IPS-11a (cell line): Measurements from ENCODE around the gene PCBP3.
"Not testable (repeated sequence)": the region's sequence is repeated elsewhere in the genome, so short reads cannot be mapped to it uniquely, and the experiment has no call there.

ENCODE experiments used
- H3K4me3 ChIP-seq: one replicate; pipeline ENCODE4 v1.5.1; 2013; ENCODE audit warnings: low read depth, low read length, control low read depth

PCBP3 gene

DNA sequence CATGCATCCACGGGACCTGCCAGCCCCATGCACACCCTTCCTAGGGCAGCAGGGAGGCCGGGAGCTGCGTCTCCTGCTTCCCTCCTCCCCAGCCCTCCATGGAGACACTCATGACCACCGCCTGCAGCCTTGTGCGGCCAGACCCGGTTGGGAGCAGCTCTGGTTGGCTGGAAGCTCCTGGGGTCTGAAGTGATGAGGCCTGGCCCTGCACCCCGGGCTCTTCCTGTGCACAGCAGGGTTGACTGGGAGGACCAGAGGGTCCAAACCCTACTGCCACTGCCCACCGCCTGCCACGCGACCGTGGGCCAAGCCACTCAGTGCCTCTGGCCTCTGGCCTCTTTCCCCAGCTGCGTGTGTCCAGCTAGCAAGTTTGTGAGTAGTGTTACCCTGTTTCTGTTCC lies 226.9 kb downstream of the PCBP3 start:
- no peak overlapping the region for H3K4me3 ChIP-seq

DNA sequence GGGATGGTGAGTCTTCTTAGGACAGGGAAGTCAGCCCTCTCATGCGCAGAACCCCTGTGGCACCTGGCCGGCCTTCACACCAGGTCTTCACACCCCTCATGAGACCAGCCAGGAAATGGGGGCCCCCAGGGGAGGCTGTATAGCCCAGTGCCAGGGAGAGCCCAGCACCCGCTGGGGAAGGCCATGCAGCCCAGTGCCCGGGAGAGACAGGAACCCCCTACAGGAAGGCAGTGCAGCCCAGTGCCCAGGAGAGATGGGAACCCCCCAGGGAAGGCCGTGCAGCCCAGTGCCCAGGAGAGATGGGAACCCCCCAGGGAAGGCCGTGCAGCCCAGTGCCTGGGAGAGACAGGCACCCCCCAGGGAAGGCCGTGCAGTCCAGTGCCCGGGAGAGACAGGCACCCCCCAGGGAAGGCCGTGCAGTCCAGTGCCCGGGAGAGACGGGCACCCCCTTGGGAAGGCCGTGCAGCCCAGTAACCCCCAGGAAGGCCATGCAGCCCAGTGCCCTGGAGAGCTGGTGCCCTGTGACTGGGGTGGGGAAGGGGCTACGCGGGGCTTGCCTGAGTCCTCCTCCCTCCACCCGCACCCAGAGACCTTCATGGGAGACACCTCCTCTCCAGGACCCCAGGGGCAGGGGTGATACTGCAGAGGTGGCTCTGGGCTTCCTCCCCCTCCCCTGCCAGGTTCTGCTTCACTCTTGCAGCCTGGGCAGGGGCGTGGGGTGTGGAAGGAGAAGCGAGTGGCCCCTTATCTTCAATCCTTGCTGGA lies 227.5 kb downstream of the PCBP3 start:
- H3K4me3 ChIP-seq: no peak overlapping the region

DNA sequence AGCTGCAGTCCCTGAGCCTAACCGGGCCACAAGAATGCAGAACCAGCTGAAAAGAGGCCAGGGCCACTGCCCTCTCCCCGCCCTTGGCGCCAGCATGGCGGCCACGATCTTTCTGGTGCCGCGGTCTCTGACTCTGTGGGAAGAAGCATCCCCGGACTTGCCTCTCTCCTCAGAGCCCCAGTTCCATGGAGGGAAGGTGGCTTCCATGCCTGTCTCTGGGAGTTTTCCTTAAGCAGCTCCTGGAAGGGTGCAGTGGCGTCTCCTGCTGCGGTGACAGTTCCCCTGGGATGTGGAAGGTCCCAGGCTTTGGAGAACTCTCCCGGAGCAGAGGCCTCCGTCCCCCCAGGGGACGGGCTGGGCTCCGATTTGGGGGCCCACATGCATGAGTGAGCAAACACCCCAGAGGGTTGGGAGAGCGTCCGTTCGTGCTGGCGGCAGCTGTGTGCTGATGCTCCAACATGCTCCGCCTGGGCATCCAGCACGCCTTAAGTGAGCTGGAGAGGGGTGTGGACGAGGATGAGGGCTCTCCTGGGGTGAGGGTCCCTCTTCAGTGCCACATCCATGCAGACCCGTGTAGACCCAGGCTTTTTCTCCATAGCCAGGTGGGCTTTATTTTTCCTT lies 228.2 kb downstream of the PCBP3 start:
- no peak overlapping the region for H3K4me3 ChIP-seq

GRCh38 chr21:45872471-45872870 lies 228.9 kb downstream of the PCBP3 start:
- no peak overlapping the region for H3K4me3 ChIP-seq

- no peak overlapping the region for H3K4me3 ChIP-seq
These were observed 229.4 kb downstream of the PCBP3 start for GRCh38 chr21:45872902-45873301.

DNA sequence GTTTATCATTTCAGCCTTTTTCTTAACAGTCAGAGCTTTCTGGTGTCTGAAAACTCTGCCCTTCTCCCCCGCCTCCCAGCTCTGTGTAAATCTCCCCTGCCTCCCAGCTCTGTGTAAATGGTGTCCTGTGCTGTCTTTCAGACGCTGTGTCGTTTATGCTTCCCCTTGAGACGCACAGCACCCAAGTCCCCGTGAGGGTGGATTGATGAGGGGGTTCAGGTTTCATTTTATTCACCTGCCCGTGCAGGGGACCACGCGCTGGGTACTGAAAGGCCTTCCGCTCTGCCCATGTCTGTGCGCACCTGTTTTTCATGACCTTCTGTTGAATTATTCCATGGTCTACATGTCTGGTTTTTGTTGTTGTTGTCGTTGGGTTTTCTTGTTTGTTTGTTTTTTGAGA lies 229.9 kb downstream of the PCBP3 start:
- no peak overlapping the region for H3K4me3 ChIP-seq

DNA sequence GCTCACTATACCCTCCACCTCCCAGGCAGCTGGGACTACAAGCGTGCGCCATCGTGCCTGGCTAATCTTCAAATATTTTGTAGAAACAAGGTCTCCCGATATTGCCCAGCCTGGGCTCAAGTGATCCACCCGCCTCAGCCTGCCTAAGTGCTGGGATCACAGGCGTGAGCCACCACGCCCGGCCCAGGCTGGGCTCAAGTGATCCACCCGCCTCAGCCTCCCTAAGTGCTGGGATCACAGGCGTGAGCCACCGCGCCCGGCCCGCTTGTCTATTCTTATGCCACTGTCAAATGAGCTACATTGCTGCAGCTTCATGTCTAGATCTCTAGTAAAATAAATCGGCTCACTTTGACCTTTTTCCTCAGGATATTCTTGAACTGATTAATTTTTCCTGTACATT lies 230.3 kb downstream of the PCBP3 start:
- no peak overlapping the region for H3K4me3 ChIP-seq

- no peak overlapping the region for H3K4me3 ChIP-seq
These were observed 231.3 kb downstream of the PCBP3 start for GRCh38 chr21:45874716-45875415.

- no peak overlapping the region for H3K4me3 ChIP-seq
These were observed 231.9 kb downstream of the PCBP3 start for GRCh38 chr21:45875416-45875760.

DNA sequence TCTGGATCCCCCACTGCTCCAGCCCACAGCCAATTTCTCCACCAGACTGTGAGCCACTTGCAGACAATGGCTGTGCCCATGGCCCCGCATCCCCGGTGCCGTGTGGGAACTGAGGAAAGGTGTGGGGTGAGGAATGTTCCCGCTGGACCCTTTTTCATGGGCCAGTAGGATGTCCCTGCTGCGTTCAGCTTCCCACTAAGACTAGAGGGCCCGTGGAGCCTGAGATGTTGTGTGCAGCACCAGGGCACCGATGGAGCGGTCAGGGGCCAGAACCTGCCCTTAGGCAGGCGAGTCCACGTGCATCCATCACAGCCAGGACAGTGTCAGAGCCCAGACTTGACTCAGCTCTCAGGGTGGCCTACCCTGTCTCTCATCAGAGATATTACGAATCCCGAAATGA lies 232.4 kb downstream of the PCBP3 start:
- H3K4me3 ChIP-seq: no peak overlapping the region

- no peak overlapping the region for H3K4me3 ChIP-seq
These were observed 233.1 kb downstream of the PCBP3 start for GRCh38 chr21:45876381-45877170.

DNA sequence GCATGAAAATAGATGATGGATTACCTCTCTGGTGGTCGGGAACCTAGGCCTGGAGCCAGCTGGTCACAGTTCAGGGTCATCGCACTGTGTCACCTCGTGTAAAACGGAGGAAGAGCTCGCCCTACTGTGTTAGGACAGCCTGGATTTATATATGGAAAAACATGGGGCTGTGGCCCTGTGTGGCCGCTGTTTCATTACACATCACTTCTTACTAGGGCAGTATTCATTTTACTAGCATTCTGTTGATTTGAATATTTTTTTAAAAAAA lies 233.6 kb downstream of the PCBP3 start:
- no peak overlapping the region for H3K4me3 ChIP-seq

DNA sequence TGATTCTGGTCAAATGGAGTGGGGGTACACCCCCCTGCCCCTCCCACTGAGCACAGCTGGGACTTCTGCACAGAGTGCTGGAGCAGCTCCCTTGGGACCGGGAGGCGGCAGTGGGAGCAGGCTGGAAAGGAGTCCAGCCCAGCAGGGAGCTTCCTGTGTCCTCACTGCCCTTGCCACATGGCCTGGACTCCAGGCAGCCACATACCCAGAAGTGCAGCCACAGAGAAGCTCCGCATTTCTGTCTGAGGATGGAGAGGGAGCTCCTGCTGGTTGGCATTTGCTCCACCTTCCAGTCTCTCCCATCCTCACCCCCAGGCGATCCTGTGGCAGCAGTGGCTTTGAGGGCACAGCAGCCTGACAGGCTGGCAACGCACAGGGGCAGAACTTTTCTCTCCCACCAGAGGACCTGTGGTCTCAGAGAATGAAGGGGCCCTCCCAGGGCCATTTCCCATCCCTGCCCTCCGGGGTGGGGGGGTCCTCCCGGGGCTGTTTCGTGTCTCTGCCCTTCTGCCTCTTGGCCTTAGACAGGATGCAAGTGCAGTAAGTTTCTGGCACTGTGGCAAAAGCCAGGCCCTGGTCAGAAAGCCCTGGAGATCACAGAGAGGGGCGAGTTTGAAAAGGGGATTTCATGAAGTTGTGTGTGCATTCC lies 234.4 kb downstream of the PCBP3 start:
- no peak overlapping the region for H3K4me3 ChIP-seq

- no peak overlapping the region for H3K4me3 ChIP-seq
These were observed 236.9 kb downstream of the PCBP3 start for GRCh38 chr21:45880097-45881068.

- no peak overlapping the region for H3K4me3 ChIP-seq
These were observed 239.1 kb downstream of the PCBP3 start for GRCh38 chr21:45882645-45883044.

- H3K4me3 ChIP-seq: no peak overlapping the region
These were observed 239.6 kb downstream of the PCBP3 start for GRCh38 chr21:45883090-45883489.

DNA sequence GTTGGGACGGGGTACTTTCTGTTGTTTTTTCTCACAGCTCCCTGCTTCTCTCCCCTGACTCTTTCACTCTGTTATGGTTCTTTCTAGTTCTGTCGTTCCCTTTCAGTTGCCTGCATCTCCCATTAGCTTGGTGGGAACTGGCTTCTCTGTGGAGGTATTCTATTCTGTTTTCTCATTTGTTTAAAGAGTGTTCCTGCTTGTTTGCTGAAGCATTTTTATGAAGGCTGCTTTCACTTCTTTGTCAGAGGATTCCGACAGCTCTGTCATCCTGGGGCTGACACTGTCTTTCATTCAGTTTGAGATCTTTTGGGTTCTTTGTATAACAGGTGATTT lies 242.0 kb downstream of the PCBP3 start:
- H3K4me3 ChIP-seq: no peak overlapping the region

DNA sequence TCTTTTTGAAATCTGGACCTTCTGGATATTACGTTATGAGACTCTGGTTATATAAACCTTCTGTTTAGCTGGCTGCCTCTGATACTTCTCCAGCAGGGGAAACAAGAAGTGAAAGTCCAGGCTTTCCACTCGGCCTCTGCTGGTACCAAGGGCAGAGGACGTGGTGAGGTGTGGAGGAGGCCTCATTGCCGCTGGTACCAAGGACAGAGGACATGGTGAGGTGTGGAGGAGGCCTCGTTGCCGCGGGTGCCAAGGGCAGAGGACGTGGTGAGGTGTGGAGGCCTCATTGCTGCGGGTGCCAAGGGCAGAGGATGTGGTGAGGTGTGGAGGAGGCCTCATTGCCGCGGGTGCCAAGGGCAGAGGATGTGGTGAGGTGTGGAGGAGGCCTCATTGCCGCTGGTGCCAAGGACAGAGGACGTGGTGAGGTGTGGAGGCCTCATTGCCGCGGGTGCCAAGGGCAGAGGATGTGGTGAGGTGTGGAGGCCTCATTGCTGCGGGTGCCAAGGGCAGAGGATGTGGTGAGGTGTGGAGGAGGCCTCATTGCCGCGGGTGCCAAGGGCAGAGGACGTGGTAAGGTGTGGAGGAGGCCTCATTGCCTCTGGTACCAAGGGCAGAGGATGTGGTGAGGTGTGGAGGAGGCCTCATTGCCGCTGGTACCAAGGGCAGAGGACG lies 242.5 kb downstream of the PCBP3 start:
- H3K4me3 ChIP-seq: not testable (repeated sequence)

- H3K4me3 ChIP-seq: no peak overlapping the region
These were observed 243.1 kb downstream of the PCBP3 start for GRCh38 chr21:45886610-45887026.
